Heart left ventricle (tissue), 13 donors: Measurements from ENCODE around the gene MICB.

Experiments
- CTCF ChIP-seq, 12 donors: fragments of 200-600 bp; sonication (generic) in 4 of 12; IDR thresholded peaks; one replicate each; pipeline versions ENCODE4 v1.5.0 to v1.8.0; 2018 to 2022; ENCODE audit warnings: antibody characterized with exemption in 12 of 12, mild to moderate bottlenecking in 5 of 12
- POLR2A ChIP-seq, 2 donors: fragments of 450-650 bp; IDR thresholded peaks; one replicate each; pipeline ENCODE4 v1.6.1; 2017; ENCODE audit warnings: antibody characterized with exemption in 2 of 2, mild to moderate bottlenecking in 2 of 2, moderate library complexity in 2 of 2
- donor health status: ischemic (EF 13 %, LVEDD 7.1; RV severe dilation, severe dysfunction).
- donor health status: DM: no; HTN: yes; CAD: no.
- donor health status: DM: no; HTN: no; CAD: no.
- donor health status: ischemic (EF 25% LVEDD 6.9; RV normal size, moderate dysfunction).
- donor health status: ischemic (EF 25% LVEDD 5.7; RV mildly dilated, moderate dysfunction).
- donor health status: ischemic (EF 35%, LVEDD 5.7; RV mildly dilated, moderate dysfunction).
- donor health status: nonischemic (EF 11% LVEDD 7.7; RV severe dilation, severe dysfunction).
- donor health status: DM: yes; HTN: yes; CAD: no.
- donor health status: PGD.
- donor health status: ischemic (EF 29% LVEDD 5.4; RV normal size, mild dysfunction).
- donor health status: nonischemic (EF 23%, LVEDD 6.1; RV moderate dilation, normal function).

GRCh38 chr6:31538805-31539400 is 41.0 kb downstream of the MICB start:
- no peak for TF ChIP-seq CTCF (IDR thresholded peaks at IDR 0.05)
- no peak for TF ChIP-seq POLR2A (IDR thresholded peaks at IDR 0.05)
